HG03571 (cell line): ENCODE data around the gene LRRC7.
"Not testable (repeated sequence)": the region's sequence is repeated elsewhere in the genome, so short reads cannot be mapped to it uniquely, and the experiment has no call there.

ENCODE experiments used
- ATAC-seq: cut with Tn5 transposase; IDR thresholded peaks from one replicate; pipeline ENCODE4 v1.9.1; 2021; ENCODE audit not compliant: unreplicated experiment

LRRC7 gene

GRCh38 chr1:70033266-70033873 lies 465.6 kb downstream of the LRRC7 start:
- peak; percentile 62 for ATAC-seq

- no peak for ATAC-seq
These were observed 466.2 kb downstream of the LRRC7 start for GRCh38 chr1:70033936-70034335.

GRCh38 chr1:70034403-70034802 lies 466.7 kb downstream of the LRRC7 start:
- ATAC-seq, result no peak

- ATAC-seq, result no peak
These were observed 470.3 kb downstream of the LRRC7 start for GRCh38 chr1:70038025-70038424.

GRCh38 chr1:70039485-70039884 lies 471.8 kb downstream of the LRRC7 start:
- ATAC-seq, result no peak

DNA sequence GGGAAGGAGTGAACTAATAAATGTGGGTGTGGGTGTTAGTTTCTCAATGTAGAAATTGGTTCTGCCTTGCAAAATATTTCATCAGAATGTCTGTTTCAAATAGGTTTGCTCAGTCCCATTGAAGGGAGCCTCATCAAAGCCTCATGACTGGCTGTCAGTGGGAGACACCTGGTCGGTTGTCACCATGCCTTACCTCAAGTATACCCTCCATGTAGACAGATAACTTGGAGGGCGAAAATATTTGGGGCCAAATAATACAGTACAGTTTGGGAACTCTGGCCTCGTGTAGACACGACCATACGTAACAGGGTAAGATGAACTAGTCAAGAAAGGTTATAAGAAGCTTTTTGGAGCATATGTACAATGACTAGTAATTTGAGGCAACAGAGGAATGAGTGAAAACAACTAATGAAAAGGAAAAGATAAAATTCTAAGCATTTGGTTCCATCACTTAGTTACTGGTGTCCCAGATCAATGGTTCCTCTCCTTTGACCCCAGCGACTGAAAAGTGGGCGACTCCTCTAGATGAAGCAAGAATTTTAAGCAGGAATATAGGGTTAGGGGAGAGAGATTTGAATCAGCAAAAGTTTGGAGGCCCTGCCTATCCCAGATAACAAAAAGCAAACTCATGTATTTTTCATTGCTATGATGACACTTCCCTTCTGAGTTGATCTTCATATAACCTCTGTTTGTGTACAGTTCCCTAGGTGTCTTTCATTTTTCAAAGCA lies 473.8 kb downstream of the LRRC7 start:
- no peak for ATAC-seq

GRCh38 chr1:70042090-70042731 lies 474.5 kb downstream of the LRRC7 start:
- ATAC-seq, result no peak

GRCh38 chr1:70043804-70044203 lies 476.1 kb downstream of the LRRC7 start:
- no peak for ATAC-seq

DNA sequence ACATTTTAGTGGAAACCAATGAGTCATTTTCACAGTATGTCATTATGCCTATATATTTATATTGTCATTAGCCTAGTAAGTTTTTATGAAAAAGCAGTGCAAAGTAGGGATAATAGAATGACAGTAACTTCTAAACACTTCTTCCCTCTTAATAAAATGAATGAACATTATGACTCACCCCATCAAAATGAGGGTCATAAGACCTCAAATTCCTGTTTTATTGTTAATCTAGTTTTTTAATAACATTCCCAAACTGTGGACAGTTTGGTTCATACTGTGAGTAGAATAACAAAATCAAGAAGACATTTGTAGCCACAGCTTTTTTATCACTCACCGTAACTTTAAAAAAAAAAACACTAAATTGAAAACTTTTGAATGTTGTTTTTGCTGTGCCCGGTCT lies 477.1 kb downstream of the LRRC7 start:
- no peak for ATAC-seq

DNA sequence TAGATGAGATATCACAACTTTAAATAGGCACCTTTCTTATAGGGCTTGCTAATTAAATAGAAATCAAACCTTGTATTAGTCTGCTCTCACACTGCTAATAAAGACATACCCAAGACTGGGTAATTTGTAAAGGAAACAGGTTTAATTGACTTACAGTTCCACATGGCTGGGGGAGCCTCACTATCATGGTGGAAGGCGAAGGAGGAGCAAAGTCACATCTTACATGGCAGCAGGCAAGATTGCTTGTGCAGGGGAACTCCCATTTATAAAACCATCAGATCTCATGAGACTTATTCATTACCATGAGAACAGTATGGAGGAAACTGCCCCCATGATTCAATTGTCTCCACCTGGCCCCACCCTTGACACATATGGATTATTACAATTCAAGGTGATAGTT lies 477.9 kb downstream of the LRRC7 start:
- not testable (repeated sequence) for ATAC-seq

- no peak for ATAC-seq
These were observed 480.8 kb downstream of the LRRC7 start for GRCh38 chr1:70048336-70049094.

- ATAC-seq, result no peak
These were observed 484.2 kb downstream of the LRRC7 start for GRCh38 chr1:70051926-70052325.

- ATAC-seq, result no peak
These were observed 489.8 kb downstream of the LRRC7 start for GRCh38 chr1:70057500-70057899.

DNA sequence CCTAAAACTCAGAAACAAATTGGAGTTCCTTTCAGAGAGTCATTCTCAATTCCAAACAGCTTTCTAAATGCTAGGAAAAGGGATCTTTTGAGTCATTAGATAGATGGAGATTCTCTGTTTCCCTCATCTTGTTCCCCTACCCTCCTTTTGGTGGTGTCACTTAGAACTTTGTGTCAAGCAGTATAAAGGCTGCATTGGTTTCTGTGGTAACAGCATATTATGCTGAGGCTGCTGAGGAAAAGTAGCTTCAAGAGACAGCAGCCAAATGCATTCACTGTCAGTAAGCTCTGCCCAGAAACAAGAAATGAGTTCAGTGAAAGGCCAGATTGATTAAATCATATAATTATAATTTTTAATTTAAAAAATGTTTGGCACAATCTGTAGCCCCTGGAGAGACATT lies 493.5 kb downstream of the LRRC7 start:
- ATAC-seq, result no peak

DNA sequence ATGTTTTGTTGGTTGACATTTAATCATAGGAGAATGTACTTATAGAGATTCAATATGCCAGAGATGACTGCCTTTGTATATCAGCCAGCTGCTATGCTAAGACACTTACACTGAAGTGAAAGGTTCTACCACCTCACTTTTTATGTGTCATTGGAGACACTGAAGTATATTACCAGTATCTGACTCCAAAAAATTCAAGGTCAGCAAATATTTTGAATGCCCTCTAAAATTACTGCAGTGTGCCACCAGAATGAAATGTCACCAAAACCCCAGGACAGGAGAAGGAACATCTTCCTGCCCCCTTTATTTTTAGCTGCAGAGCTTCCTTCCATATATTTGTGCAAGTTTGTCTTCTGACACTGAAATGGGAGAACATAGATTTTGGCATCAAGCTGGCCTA lies 496.1 kb downstream of the LRRC7 start:
- ATAC-seq, result no peak

DNA sequence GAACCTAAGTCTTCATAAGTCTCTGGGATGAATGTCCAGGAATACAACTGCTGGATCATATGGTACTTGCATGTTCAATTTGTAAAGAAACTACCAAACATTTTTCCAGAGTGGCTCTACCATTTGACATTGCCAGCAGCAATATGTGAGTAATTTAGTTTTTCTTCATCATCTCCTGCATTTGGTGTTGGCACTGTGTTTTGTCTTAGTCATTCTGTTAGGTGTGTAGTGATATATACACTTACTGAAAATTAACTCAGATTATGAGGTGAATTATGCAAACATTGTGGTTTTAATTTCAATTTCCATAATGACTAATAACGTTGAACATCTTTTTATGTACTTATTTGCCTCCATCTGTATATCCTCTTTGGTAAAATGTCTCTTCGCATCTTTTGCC lies 499.0 kb downstream of the LRRC7 start:
- ATAC-seq, result no peak

- no peak for ATAC-seq
These were observed 503.9 kb downstream of the LRRC7 start for GRCh38 chr1:70071601-70072000.

GRCh38 chr1:70072231-70072751 lies 504.6 kb downstream of the LRRC7 start:
- ATAC-seq, result no peak

GRCh38 chr1:70075761-70076160 lies 508.0 kb downstream of the LRRC7 start:
- no peak for ATAC-seq

GRCh38 chr1:70077066-70077465 lies 509.3 kb downstream of the LRRC7 start:
- no peak for ATAC-seq

- no peak for ATAC-seq
These were observed 511.8 kb downstream of the LRRC7 start for GRCh38 chr1:70079546-70079945.
